Iris pigment epithelial cell (primary cell): ENCODE measurements around the gene TMEM176A.

Experiments used
- DNase-seq: peaks from one replicate; pipeline ENCODE4 v3.0.0-alpha.2; 2011; ENCODE audit warnings: low read depth

TMEM176A gene

GRCh38 chr7:150849204-150849775 is 48.7 kb downstream of the TMEM176A start:
- DNase-seq = no peak

DNA sequence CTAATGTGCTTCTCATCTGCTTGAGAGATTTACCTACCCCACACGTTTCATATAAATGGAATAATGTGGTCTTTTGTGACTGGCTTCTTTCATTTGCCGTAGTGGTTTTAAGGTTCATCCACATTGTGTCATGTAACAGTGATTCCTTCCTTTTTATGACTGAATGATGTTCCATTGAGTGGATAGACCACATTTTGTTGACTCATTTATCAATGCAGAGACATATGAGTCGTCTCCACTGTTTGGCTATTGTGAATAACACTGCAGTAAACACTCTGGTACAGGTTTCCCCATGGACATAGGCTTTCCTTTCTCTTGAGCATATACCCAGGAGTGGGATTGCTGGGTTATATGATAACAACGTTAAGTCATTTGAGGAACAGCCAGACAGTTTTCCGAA is 49.7 kb downstream of the TMEM176A start:
- DNase-seq = no peak

- DNase-seq = no peak
Measured at GRCh38 chr7:150851492-150852370, 51.2 kb downstream of the TMEM176A start.

DNA sequence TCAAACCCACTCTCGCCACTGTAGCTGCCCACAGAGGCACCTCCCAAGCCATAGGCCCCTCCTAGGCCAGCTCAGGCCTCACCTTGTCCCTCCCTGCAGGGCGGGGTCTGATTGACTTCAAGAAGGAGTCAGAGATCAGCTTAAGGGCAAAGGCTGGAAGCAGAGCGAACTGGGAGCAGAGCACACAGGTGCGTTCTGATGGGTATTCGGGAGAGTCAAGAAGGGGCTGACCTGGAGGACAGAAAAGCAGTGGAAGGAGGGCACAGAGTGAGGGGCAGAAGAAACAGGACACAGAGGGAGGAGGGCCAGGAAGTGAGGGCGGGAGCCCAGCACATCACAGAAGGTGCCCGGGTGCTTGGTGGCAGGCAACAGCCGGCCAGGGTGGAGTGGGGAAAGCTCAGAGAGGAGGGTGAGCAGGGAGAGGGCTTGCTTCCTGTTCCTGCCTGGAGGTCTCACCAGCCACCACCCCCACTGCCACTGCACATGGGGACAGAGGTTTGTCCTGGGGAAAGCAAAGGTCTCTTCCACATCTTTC is 51.9 kb downstream of the TMEM176A start, which contains the start of gene AOC1:
AOC1 (plus strand) TSS at position 147 of the 535 bp plus-strand sequence. CDS start 3,954 bp downstream, outside the sequence.
- no peak for DNase-seq

GRCh38 chr7:150854066-150855000 is 53.8 kb downstream of the TMEM176A start:
- DNase-seq = no peak
